GM19099 (cell line): ENCODE measurements around the gene C3orf52.
A peak's percentile ranks its signal among the peaks of the same experiment; 100 is the strongest.

Experiments
- POLR2A ChIP-seq: IDR thresholded peaks from 3 replicates; pipeline ENCODE4 v1.6.1; 2011; ENCODE audit warnings: low read depth; ENCODE audit not compliant: insufficient read length; ENCODE audit errors: extremely low read depth

C3orf52 gene

GRCh38 chr3:112124907-112125607, 38.9 kb downstream of the C3orf52 start:
- no peak for TF ChIP-seq POLR2A

GRCh38 chr3:112126511-112126911, 40.3 kb downstream of the C3orf52 start:
- TF ChIP-seq POLR2A, result no peak

GRCh38 chr3:112127522-112128494, 41.6 kb downstream of the C3orf52 start:
- no peak for TF ChIP-seq POLR2A

- no peak for TF ChIP-seq POLR2A
These were observed 42.9 kb downstream of the C3orf52 start for GRCh38 chr3:112128843-112129727.

GRCh38 chr3:112129925-112130637, 43.9 kb downstream of the C3orf52 start:
- no peak for TF ChIP-seq POLR2A

GRCh38 chr3:112130638-112130993, 44.4 kb downstream of the C3orf52 start:
- peak; percentile 2 for TF ChIP-seq POLR2A

- TF ChIP-seq POLR2A, result no peak
These were observed 44.9 kb downstream of the C3orf52 start for GRCh38 chr3:112131111-112131510.

- peak; percentile 39 for TF ChIP-seq POLR2A
These were observed 45.9 kb downstream of the C3orf52 start for GRCh38 chr3:112132088-112132487.

GRCh38 chr3:112132554-112132953, 46.4 kb downstream of the C3orf52 start:
- TF ChIP-seq POLR2A, result peak; percentile 4

GRCh38 chr3:112132975-112133448, 46.8 kb downstream of the C3orf52 start, which contains the start of gene GCSAM:
GCSAM (minus strand) TSS chr3:112133248; CDS start chr3:112133120, 128 bp downstream.
- TF ChIP-seq POLR2A, result peak; percentile 76

- no peak for TF ChIP-seq POLR2A
These were observed 47.6 kb downstream of the C3orf52 start for GRCh38 chr3:112133626-112134334.

- no peak for TF ChIP-seq POLR2A
These were observed 48.3 kb downstream of the C3orf52 start for GRCh38 chr3:112134335-112135124.

GRCh38 chr3:112136046-112136445, 49.9 kb downstream of the C3orf52 start:
- TF ChIP-seq POLR2A, result no peak
